Airway epithelial cell (primary cell): ENCODE measurements around the gene SASH3. TPM values are rescaled to one million over a fixed set of nuclear protein-coding genes. Genes with fewer than 3 reads are reported as not detected.

Source experiments
- total RNA-seq: library from RNA; depleted of rRNA; stranded (reverse); fragments of >200 nt; gene quantifications from 2 replicates; pipeline ENCODE4 v1.2.3, GENCODE V29; 2015

SASH3 gene
- total RNA-seq = not detected in 2 replicates

GRCh38 chrX:129779747-129780146 is at the start of gene SASH3:
Gene SASH3 (plus strand): TSS chrX:129779949. CDS start chrX:129780098, 149 bp downstream.

DNA sequence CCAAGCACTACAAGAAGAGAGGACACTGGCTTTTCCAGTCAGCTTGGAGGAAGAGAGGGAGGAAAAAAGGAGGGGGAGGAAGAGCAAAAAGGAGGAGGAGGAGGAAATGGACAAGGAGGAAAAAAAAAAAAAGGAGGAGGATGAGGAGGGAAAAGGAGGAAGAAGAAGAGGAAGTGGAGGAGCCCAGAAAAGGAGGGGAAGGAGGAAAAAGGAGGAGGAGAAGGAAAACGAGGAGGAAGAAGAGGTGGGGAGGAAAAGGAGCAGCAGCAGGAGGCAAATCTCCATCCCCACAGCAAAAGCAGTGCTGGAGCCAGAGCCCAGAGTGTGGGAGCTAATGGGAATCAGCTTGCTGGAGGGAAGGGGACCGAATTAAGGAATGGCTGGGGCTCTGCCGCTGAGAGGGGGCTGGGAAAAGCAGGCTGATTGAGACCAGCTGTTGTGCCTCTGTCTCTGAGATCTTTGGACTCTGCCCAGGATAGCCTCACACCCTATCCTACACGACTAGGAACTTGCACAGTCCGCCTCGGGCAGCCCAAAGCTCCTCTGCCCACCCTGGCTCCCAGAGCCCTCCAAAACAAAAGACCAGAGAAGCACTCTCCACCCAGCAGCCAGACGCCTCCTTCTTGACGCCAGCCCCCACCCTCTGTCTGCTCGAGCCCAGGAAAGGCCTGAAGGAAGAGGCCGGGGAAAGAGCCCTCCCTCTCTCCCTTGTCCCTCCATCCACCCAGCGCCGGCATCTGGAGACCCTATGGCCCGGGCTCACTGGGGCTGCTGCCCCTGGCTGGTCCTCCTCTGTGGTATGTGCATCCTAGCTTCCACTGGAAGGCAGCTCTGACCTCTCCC is 41.1 kb upstream of the SASH3 start, which contains the start of gene XPNPEP2:
XPNPEP2 (plus strand) TSS at position 514 of the 843 bp plus-strand sequence; CDS start at position 749, 235 bp downstream.

DNA sequence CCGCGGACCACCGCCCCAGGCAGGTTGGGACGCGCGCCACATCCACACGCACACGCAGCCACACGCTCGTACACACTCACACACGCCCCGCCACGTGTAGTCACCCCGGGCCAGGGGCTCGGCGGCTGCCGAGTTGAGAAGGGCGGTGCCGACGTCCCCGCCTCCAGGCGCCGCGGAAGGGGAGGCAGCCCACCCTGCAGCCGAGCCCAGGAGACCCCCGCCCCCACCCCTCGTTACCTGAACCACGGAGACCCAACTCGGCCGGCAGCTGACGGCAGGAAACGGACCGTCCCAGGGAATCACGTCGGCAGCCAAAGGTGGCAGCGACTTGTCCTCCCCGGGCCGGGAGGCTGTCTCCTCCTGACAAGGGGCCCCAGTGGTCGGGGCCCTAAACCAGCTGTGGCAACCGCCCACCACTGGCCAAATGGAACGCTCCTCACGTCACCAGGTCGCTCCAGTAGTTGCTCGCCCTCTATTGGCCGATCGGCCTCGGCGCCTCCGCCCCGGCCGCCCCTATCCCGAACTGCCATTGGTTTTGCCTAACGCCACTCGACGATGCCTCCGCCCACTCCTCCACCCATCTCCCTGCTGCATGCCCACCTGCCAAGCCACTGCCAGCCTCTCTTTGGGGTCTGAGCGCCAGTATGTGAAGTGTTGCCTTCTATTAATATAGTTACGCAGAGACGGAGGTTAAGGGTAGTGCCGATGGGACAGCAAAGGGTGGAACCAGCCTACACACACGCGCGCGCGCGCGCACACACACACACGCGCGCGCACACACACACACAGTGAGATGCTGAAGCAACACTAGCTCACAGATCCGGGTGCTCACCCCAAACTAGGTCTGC is 63.9 kb downstream of the SASH3 start, which contains the start of gene ZDHHC9:
ZDHHC9 (minus strand) TSS at position 428 of the 848 bp plus-strand sequence. CDS start 1,941 bp downstream, outside the sequence.

Other genes starting within 250 kb of the SASH3 start
- 11.8 and 13.8 TPM in 2 replicates for gene OCRL, start 239.7 kb upstream of the SASH3 start, total RNA-seq
- 0.74 and 2.5 TPM in 2 replicates for gene APLN, start 125.0 kb upstream of the SASH3 start, total RNA-seq
- gene XPNPEP2, start 41.0 kb upstream of the SASH3 start, total RNA-seq = not detected in 2 replicates
- 11.2 and 22.4 TPM in 2 replicates for gene ZDHHC9, start 63.9 kb downstream of the SASH3 start, total RNA-seq
- gene UTP14A, start 126.2 kb downstream of the SASH3 start, total RNA-seq = 15.6 and 20.0 TPM in 2 replicates
- gene BCORL1, start 202.7 kb downstream of the SASH3 start, total RNA-seq = 1.7 and 2.8 TPM in 2 replicates